Left lobe of liver (tissue), 2 donors: Measurements from ENCODE around the gene NADK. TPM values are rescaled to one million over a fixed set of nuclear protein-coding genes. Genes with fewer than 3 reads are reported as not detected.

ENCODE experiments used
- ATAC-seq: fragments of 200-7000 bp; cut with Tn5 transposase; one replicate; pipeline ENCODE4 v1.9.1; 2020; ENCODE audit warnings: mild to moderate bottlenecking, moderate library complexity
- DNase-seq: peaks from one replicate; pipeline ENCODE4 v3.0.0-alpha.2; 2020; ENCODE audit warnings: low spot score
- total RNA-seq: library from RNA; stranded (reverse); gene quantifications from one replicate; pipeline ENCODE4 v1.2.1, GENCODE V29; 2021
- donor health status: DM: no; HTN: no; CAD: no; lungs with moderate emphysema.
- donor health status: DM: no; HTN: yes; CAD: no.

NADK gene
- total RNA-seq = 136 TPM

- peak; percentile 53 for ATAC-seq
These were observed at the start of gene NADK for GRCh38 chr1:1777950-1778662. NADK (minus strand) TSS chr1:1778470; CDS start chr1:1765406, 13,064 bp downstream.

GRCh38 chr1:1827089-1827848 lies 49.0 kb upstream of the NADK start:
- DNase-seq (no peak), ATAC-seq (no peak)

More at GRCh38 chr1:1777950-1778662, at the start of gene NADK:
- DNase-seq = peak; percentile 84

GRCh38 chr1:1826356-1827088 lies 48.3 kb upstream of the NADK start:
- ATAC-seq = no peak
- no peak for DNase-seq

- ATAC-seq = no peak
- DNase-seq = no peak
These were observed 46.9 kb upstream of the NADK start for GRCh38 chr1:1825217-1825616.

- DNase-seq (no peak), ATAC-seq (no peak)
These were observed 41.5 kb upstream of the NADK start for GRCh38 chr1:1819762-1820161.

GRCh38 chr1:1817221-1817620 lies 39.0 kb upstream of the NADK start:
- DNase-seq (no peak), ATAC-seq (no peak)

GRCh38 chr1:1815606-1816281 lies 37.5 kb upstream of the NADK start:
- ATAC-seq (peak; percentile 24), DNase-seq (no peak)

GRCh38 chr1:1809489-1809888 lies 31.2 kb upstream of the NADK start:
- no peak for DNase-seq
- no peak for ATAC-seq

GRCh38 chr1:1808206-1808605 lies 29.9 kb upstream of the NADK start:
- DNase-seq = no peak
- ATAC-seq = no peak

- ATAC-seq = no peak
- no peak for DNase-seq
These were observed 28.6 kb upstream of the NADK start for GRCh38 chr1:1806890-1807289.

GRCh38 chr1:1804301-1804700 lies 26.0 kb upstream of the NADK start:
- DNase-seq = no peak

GRCh38 chr1:1802871-1803270 lies 24.6 kb upstream of the NADK start:
- DNase-seq (no peak), ATAC-seq (no peak)

More at GRCh38 chr1:1804301-1804700, 26.0 kb upstream of the NADK start:
- ATAC-seq = no peak

- ATAC-seq = no peak
- no peak for DNase-seq
These were observed 21.4 kb upstream of the NADK start for GRCh38 chr1:1799716-1800115.

- no peak for DNase-seq
- ATAC-seq = no peak
These were observed 19.6 kb upstream of the NADK start for GRCh38 chr1:1797731-1798341.

- ATAC-seq = peak; percentile 68
- no peak for DNase-seq
These were observed 18.2 kb upstream of the NADK start for GRCh38 chr1:1796466-1796865.

- ATAC-seq (no peak), DNase-seq (no peak)
These were observed 16.7 kb upstream of the NADK start for GRCh38 chr1:1794999-1795398.

- ATAC-seq = no peak
These were observed 15.4 kb upstream of the NADK start for GRCh38 chr1:1793481-1794244.

GRCh38 chr1:1788646-1789431 lies 10.6 kb upstream of the NADK start:
- peak; percentile 66 for ATAC-seq
- no peak for DNase-seq

More at GRCh38 chr1:1793481-1794244, 15.4 kb upstream of the NADK start:
- DNase-seq = no peak

- ATAC-seq (no peak), DNase-seq (no peak)
These were observed 9.9 kb upstream of the NADK start for GRCh38 chr1:1788136-1788535.
